Cardiac septum (tissue), 1 donor: ENCODE results near the gene DPP10. TPM values are rescaled to one million over a fixed set of nuclear protein-coding genes. Genes with fewer than 3 reads are reported as not detected.
"Not testable (repeated sequence)": the region's sequence is repeated elsewhere in the genome, so short reads cannot be mapped to it uniquely, and the experiment has no call there.

Experiments used
- DNase-seq: peaks from one replicate; pipeline ENCODE4 v3.0.0-alpha.2; 2020; ENCODE audit warnings: low spot score
- intact Hi-C: fragments of 100-400 bp; cut with DNase I; formaldehyde crosslinking; loops from one replicate; pipeline ENCODE4 v1.14.0; 2022
- total RNA-seq: library from RNA; stranded (reverse); fragmentation: NEBNext Ultra II Directional; extraction: Animal tissue kit (Norgen Biotek cat#: 25700); gene quantifications from one replicate; pipeline ENCODE4 v1.2.1, GENCODE V29; 2021
- donor health status: DM: no; HTN: no; CAD: no.

The DPP10 gene
- total RNA-seq, 1 donor from 2014 or later, result 0.13 TPM

DNA sequence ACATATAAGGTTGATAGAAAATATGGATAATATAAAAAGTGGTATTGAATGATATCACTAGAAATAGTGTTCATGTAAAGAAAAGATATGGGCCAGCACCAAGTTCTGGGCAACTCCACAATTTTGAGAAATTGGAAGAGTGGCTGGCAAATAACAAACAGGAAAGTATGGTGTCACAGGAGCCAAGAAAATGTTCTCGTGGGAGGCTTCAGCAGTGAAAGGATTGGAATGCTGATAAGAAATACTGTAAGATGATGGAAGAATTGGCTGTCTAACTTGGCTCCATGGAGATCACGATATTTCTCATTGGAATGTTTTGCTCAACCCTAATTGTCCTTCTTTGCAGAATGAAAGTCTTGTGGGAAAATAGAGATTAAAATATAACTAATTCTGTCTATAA, 856.8 kb downstream of the DPP10 start:
- intact Hi-C loops, result no loop called here
- no peak for DNase-seq

DNA sequence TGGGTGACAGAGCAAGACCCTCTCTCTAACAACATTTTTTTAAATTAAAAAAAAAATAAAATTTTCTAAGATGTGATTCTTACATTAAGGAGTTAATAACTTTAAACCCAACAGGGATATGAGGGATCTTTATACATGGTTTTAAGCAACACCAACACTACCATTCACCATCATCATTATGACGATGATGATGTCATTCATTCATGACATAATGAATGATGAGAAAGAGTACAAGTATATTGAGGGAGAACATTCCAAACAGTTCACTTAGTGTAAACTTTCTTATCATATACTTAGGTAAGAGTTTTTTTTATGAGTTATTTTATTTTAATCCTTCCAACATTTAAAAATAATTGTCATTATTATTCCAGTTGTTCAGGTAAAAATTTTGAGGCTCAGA, 863.3 kb downstream of the DPP10 start:
- intact Hi-C loops, result no loop called here
- no peak for DNase-seq

DNA sequence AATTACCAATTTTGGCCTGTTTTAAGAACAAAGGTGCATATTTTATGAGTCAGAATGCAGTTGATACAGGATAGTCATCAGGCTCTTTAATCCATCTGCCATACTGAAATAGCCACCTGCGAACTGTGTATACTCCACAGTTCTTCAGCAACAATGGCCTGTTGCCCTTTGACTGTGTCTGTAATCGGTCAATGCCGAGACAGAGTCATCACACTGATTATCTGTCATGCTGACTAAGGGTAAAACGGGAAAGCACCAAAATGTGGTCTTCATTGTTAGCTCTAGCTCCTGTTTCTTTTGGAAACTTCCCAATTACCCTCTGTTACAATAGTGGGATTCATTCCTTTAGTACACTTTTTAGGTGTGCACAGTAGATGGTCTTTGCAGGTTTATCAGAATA, 871.7 kb downstream of the DPP10 start:
- intact Hi-C loops, result no loop called here
- no peak for DNase-seq

DNA sequence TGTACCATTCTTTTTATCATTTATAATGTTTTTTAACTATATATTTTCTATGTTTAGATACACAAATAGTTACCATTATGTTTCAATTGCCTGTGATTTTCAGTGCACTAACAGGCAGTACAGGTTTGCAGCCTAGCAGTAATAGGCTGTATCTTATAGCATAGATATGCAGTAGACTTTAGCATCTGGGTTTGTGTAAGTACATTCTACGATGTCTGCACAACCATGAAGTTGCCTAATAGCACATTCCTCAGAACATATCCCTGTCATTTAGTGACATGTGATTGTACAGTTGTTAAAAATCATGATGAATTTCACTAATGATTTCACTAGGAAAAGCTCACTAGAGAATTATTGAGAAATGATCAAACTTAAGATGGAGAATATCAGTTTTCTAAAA, 884.6 kb downstream of the DPP10 start:
- intact Hi-C loops, result no loop called here
- DNase-seq, result no peak

DNA sequence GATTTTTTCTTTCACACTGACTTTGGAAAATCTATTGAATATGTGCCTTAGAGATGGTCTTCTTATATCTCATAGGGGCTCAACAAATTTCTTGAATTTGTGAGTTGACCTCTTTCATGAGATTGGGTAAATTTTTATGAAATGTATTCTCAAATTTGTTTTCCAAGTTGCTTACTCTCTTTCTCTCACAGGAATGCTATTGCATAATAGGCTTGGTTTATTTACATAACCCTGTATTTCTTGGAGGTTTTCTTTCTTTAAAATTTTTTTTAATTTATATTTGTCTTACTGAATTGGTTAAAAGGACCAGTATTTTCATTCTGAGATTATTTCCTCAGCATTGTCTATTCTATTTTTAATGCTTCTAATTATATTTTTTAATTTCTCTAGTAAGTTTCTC, 917.1 kb downstream of the DPP10 start:
- intact Hi-C loops, result no loop called here
- DNase-seq, result no peak

DNA sequence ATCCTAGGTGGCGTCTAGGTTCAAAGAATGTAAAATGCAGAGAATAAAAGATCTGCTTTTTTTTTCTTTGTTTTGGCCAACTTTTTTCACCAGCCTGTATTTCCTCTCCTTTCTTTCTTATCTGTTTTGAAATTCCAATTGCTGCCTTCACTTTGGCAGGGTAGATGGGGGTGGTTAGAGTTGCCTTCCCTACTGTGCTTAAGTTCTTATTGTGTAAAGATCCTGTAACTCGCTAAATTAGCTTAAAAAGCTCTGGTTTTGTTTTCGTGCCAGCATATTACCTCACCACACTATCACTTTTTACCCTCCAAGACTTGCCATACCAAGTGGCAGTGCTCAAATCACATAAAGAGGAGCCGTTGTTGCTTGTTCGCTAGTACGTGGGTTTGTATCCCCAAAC, 921.7 kb downstream of the DPP10 start:
- intact Hi-C loops, result no loop called here
- DNase-seq, result no peak

DNA sequence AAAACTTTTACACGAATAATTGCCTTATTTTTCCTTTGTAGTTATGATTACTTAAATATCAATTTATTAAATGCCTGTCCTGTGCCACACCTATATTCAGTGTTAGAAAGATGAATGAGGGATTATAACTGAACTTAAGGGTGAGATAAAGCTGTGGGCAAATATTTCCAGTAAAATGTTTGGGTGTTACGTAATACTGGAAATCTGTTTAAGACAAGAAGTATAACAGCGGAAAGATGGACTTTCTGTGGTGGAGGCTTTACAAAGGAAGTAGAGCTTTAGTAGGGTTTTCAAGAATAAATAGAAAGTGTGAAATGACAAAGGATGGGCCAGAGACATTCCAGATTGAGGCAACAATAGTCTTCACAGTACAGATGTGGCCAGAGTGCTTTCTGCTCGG, 927.0 kb downstream of the DPP10 start:
- intact Hi-C loops, result no loop called here

DNA sequence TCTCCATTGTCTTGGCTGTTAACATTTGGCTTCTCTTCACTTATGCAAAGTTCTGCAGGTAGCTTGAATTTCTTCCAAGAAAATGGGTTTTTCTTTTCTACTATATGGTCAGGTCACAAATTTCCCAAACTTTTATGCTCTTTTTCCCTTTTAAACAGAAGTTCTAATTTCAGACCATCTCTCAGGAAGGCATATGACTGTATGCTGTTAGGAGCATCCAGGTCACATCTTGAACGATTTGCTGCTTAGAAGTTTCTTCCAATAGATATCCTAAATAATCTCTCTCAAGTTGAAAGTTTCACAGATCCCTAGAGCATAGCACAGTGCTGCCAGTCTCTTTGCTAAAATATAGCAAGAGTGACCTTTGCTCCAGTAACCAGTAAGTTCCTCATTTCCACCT, 932.5 kb downstream of the DPP10 start:
- intact Hi-C loops, result no loop called here
- no peak for DNase-seq

More for the DNA sequence above, 927.0 kb downstream of the DPP10 start:
- DNase-seq, result no peak

DNA sequence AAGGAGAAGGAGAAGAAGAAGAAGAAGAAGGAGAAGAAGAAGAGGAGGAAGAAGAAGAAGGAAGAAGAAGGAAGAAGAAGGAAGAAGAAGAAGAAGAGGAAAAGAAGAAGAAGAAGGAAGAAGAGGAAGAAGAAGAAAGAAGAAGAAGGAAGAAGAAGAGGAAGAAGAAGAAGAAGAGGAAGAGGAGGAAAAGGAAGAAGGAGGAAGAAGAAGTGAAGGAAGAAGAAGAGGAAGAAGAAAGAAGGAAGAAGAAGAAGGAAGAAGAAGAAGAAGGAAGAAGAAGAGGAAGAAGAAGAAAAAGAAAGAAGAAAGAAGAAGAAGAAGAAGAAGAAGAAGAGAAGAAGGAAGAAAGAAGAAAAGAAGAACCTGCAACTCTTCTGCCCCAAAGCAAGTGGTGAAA, 942.0 kb downstream of the DPP10 start:
- DNase-seq, result no peak
- intact Hi-C loops, result no loop called here

DNA sequence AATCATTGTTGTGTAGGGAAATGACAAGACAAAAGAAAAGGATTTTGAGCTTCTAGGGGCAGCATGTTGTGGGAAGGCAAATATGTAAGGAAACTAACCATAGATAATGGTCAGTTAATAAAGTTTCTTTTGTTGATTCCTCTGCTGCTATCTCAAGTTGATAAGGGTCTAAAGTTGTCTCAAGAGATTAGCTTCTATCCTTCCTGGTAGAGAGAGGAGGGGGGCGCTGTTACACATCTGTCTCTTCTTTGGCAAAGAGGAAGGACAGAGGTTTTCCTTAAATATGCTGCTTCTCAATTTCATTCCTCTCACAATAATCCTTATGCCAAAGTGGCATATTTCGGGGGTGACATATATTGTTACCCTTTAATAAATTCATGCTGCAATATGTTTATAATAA, 944.0 kb downstream of the DPP10 start:
- no peak for DNase-seq
- intact Hi-C loops, result no loop called here

DNA sequence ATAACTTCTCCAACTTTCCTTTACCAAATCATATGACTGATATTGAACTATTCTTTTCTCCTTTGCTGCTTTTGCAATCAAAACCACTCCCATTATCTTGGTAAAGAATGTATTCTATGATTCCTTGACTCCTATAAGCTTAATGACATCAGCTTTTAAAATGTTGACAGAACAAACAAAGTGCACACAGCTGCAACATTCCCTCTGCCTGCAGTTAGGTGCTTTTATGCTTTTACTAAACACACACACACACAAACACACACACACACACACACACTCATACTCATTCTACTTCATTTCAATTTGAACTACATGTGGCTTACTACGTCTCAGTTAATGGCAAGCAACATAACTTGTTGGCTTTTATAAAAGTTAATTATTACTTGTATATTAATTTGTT, 946.6 kb downstream of the DPP10 start:
- DNase-seq, result no peak
- intact Hi-C loops, result no loop called here

DNA sequence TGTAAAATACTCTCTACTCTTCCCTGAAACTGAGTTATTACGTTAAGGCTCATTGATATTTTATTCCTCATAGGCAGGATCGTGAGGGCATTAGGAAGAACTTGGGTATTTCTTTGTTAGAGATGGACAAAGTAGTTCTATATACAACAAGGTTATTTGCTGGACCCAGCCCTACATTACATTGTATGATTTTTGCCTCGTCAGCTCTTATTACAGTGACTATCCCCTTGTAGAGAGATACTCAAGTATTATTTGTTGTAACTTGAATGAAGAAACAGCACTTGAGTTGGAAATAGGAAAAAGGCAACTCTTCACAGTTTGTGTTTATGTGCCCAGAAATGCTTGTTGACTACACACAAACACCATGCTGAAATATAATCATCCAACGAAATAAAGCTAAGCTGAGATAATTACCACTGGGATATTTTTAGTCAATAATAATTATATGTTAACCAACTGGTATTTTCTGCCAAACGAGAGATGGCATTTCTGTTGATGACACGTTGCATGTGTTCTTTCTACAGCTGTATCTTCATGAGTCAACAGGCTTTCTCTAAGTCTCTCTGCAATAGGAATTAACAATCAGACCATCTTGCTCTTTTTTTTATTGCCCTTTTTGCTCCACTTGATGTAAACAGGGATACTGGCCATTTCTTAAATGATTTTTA, 947.6 kb downstream of the DPP10 start:
- no peak for DNase-seq
- intact Hi-C loops, result no loop called here

DNA sequence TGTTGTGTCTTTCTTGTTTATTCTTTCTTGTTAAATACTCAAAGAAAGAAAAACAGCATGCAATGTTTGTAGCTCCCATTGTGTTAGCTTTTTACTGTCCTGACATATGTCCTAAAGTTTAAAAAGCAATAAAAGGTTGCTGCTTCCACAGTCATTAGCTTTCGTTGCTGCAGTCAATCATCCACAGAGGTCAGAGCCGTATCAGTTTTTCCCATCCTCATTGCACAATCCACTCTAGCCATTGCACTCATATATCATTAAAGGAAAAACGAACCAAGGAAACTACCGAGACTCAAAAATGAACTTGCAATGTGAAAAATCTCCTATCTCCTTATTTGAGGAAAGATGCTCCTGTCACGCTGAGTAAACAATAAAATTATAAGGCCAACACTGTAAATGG, 954.1 kb downstream of the DPP10 start:
- intact Hi-C loops, result no loop called here

DNA sequence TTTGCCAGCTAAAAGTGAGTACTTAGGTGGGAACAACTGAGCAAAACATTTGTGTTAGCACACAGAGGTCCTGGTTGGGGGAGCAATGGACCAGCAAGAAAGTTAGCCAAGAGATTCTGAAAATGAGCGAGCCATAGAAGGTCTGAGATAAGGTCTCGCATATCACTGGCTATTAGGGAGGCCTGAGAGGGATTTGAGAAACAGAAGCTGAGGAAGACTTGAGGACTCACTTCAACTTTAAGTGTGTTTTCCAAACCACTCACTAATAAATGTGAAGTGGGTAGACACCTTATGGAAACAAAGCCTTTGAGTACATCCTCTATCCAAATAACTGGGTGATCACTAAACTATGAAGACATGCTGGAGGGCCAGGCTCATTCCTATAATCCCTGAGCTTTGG, 958.5 kb downstream of the DPP10 start:
- intact Hi-C loops, result no loop called here
- no peak for DNase-seq

More for the DNA sequence above, 954.1 kb downstream of the DPP10 start:
- no peak for DNase-seq

DNA sequence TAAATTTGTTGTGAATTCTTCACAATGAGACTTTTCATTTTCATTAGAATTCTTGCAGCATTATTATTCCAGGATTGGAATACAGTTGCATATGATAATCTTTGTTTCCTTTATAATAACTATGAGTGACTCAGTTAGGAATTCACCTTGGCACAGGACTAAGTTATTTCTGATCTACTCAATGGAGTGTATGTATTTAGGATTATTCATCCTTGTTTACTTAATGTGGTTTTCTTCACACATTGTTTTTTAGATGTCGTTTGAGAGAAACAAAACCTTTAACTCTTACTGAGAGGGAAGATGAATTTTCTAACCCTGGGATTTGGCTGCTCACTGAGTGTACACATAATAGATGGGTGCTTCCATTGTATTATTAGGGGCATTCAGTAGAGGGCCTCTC, 970.1 kb downstream of the DPP10 start:
- no peak for DNase-seq
- intact Hi-C loops, result no loop called here

DNA sequence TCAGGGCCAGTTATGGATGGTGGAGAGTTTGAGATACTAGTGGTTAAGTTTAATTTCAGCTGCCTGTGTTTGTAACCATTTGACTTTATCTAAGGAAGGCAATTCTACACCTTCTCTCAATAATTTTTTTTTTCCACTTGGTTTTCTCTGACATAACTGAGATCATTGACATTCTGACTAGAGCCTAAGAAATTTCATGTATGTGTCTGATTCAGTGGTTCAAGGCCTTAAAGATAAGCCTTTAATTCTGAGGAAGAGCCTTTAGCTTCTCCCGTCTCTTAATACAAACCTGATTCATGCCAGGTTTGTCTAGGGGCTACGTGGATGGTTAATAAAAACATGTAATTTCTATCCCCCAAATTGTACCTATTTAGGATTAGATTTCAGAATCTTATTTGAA, 971.4 kb downstream of the DPP10 start:
- no peak for DNase-seq
- intact Hi-C loops, result no loop called here

DNA sequence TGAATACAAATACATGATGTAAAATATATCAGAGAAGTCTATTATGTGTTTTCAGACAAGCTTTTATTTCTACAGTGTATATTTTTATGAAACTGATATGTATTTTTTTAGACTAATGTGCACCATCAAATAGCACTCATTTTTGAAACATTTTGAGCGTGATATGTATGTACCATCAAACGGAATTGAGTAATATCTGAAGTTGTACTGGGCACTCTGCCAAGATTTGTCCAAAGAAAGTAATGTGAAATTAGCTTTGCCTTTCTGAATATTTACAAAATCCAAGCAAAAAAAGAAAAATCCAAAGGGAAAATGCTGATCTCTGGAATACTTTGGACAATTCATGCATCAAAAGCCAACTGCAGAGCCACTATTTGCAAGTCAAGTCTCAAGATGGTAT, 972.0 kb downstream of the DPP10 start:
- intact Hi-C loops, result no loop called here
- no peak for DNase-seq

DNA sequence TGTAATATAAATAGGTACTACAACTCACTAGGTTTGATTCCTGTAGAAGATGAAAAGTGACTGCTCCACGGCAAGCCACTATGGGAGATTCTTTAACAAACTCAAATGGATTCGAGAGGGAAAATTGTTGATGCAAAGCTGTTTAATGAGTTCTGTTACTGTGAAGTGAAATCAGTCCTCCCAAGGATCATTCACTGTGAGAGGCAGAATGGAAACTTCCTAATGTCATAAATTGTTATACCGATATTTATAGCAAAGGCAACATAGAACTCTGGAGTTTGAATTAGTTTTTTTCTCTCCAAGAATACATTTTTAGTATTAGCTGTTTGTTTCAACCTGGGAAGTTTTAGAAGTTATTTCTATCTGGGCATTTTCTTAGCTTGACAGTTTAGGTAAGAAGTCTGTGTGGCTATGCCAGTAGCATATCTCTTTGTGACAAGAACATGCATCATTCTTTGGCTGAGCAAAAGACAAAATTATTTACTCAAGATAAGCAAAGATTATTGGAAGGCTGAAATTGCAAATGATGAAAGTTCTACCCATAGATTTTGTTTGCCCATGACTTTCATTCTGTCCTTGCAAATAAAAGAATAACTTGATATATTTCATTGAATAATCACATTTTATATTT, 979.7 kb downstream of the DPP10 start:
- DNase-seq, result no peak
- intact Hi-C loops, result no loop called here

DNA sequence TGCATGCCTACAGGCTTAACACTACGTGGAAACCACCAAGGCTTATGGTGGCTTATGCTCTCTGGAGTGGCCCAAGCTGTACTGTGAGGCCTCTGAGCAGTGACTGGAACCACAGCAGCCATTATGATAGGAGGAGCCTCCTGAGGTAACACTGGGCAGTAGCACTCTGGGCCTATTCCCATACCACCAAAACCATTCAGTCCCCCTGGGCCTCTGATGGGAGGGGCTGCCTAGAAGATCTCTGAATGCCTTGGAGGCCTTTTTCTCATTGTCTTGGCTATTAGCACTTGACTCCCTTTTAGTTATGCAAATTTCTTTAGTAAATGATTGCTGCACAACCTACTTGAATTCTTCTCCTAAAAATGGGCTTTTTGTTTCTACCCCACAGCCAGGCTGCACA, 985.0 kb downstream of the DPP10 start:
- intact Hi-C loops, result no loop called here
- no peak for DNase-seq

DNA sequence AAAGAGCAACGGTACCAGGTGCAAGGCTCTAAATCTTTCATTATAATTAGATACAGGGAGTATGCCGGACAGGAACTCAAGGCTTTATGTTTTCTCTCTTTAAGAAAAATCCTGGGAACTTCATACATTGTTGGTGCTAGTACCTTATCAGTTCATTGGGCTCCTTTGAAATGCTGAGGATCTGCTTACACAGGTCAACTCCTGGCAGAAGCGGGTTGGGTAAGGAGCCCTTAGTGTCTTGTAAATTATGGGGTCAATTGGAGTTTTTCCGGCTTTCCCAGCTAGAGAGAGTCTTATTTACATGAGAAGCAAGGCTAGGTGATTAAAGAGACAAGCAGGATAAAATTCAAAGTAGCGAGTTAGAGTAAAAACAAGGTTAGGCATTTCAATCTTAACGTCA, 998.3 kb downstream of the DPP10 start:
- intact Hi-C loops, DNase-seq: not testable (repeated sequence)

DNA sequence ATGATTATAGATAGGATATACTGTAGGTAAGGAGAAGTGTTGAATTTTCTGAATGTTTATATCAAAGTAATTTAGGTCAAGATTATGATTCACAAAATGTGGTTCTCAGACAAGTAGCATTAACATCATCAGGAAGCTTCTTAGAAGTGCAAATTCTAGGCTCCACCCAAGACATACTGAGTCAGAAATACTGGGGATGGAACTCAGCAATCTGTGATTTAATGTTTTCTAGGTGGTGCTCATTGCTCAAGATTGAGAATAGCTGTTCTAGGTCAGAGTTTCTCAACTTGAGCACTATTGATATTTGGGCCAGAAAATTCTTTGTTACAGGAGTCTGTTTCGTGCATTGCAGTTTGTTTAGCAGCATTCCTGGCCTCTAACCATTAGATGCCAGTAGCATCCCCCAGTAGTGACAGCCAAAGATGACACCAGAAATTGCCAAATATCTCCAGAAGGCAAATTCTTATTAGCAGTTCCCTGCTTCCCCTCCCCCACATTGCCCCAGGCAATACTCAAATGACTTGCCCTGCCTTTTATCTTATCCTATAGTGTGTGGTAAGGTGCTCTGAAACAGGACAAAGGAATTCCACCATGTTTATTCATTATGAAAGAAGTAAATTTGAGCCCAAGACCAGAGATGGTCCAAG, 1001.2 kb downstream of the DPP10 start:
- intact Hi-C loops, result no loop called here
- no peak for DNase-seq
